SU-DHL-6 (cell line): ENCODE results near the gene SLC38A3.

Experiments
- EZH2phosphoT487 ChIP-seq: fragments of 200-600 bp; sonication (generic), shearing (Covaris generic); conservative IDR thresholded peaks from 2 replicates; pipeline ENCODE4 v1.6.1; 2018; ENCODE audit warnings: mild to moderate bottlenecking, antibody characterized with exemption, low read length, moderate library complexity, mixed read lengths
- TF ChIP-seq, protein P1 (sequence below): fragments of 200-600 bp; sonication (generic); IDR thresholded peaks from one replicate; pipeline ENCODE4 v1.5.1; 2017; ENCODE audit warnings: antibody characterized with exemption, mild to moderate bottlenecking, low read length, moderate library complexity; ENCODE audit not compliant: insufficient read depth, poor library complexity, severe bottlenecking

DNA sequence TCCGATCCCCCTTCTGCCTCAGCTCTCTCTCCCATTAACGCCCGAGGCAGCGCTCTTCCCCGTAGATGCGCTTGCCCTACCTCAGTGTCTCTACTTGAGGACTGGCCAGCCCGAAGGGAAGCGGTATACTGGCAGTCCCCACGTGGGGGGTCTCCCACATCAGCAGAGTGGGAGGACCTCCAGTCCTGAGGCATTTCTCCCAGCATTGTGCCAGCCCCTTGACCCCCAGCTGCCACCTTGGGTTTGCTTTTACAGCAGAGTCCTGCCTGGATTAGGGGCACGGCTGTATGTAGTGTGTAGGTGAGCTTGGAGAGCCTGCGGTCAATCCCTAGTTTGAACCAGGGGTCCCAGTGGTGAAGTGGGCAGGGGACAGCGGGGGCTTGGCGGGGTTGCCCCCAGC is 49.2 kb upstream of the SLC38A3 start:
- TF ChIP-seq, protein P1, sequence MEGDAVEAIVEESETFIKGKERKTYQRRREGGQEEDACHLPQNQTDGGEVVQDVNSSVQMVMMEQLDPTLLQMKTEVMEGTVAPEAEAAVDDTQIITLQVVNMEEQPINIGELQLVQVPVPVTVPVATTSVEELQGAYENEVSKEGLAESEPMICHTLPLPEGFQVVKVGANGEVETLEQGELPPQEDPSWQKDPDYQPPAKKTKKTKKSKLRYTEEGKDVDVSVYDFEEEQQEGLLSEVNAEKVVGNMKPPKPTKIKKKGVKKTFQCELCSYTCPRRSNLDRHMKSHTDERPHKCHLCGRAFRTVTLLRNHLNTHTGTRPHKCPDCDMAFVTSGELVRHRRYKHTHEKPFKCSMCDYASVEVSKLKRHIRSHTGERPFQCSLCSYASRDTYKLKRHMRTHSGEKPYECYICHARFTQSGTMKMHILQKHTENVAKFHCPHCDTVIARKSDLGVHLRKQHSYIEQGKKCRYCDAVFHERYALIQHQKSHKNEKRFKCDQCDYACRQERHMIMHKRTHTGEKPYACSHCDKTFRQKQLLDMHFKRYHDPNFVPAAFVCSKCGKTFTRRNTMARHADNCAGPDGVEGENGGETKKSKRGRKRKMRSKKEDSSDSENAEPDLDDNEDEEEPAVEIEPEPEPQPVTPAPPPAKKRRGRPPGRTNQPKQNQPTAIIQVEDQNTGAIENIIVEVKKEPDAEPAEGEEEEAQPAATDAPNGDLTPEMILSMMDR = no peak
- no peak for TF ChIP-seq EZH2phosphoT487
